Measurements from ENCODE around the gene TRIM47.
A peak's percentile ranks its signal among the peaks of the same experiment; 100 is the strongest.

TRIM47 gene

DNA sequence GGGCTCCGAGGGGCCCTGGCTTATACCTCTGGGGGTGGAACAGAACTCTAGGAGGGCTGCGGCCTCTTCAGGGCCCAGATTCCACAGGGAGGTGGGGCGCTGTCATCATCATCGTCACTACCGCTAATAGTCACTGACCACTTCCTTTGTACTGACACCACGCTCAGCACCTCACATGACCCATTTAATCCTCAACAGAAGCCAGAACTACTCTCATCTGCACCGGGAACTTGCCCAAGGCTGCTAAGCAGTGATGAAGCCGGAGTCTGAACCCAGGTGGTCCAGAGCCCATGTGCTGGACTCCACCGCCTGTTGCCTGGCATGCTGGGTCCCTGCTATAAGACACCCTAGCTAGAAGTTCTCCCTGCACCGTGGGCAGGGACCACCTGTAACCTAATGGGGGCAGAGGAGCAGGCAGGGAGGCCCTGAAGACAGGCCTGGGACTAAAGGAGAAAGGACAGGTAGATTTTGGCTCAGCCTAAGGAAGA, 46.2 kb downstream of the TRIM47 start:
- DNase-seq (ENCODE audit: low spot score), result no peak

- no peak for DNase-seq (ENCODE audit: low spot score)
These were observed 47.3 kb downstream of the TRIM47 start for GRCh38 chr17:75831032-75831571.

DNA sequence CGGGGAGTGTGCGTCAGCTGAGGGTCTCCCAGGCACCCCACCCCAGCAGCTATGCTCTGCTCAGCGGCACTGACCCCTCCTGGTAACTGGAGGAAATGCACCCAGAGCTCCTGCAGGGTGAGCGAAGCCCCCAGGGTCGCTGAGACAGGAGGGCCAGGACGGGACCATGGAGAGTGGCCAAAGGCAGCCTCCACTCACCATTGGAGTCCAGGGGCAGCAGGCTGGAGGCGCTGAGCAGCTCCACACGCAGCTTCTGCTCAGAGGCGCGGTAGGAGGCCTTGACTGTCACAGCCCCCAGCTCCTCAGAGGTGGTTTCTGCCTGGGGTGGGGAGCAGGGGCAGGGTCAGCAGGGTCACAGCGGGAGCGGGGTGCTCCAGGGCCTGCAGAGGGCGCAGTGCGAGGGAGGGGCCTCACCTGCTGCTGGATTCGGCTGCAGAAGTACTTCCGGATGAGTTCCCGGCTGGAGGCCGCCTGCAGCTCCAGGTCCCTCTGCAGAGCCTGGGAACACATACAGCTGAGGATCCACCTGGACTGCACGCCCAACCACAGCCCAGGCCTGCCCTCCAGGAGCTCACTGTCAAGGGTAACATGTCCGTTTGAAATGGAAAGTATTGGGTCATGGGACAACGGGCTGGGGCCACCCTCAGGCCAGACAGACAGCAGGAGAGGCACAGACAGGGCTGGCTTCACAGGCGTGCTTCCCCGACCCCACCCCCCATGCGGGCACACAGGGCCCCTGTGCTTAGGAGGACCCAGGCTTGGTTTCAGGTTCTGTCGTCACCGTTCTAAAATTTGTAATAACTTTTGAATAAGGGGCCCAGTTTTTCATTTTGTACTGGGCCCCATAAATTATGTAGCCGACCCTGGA, 48.0 kb downstream of the TRIM47 start:
- no peak for DNase-seq (ENCODE audit: low spot score)

DNA sequence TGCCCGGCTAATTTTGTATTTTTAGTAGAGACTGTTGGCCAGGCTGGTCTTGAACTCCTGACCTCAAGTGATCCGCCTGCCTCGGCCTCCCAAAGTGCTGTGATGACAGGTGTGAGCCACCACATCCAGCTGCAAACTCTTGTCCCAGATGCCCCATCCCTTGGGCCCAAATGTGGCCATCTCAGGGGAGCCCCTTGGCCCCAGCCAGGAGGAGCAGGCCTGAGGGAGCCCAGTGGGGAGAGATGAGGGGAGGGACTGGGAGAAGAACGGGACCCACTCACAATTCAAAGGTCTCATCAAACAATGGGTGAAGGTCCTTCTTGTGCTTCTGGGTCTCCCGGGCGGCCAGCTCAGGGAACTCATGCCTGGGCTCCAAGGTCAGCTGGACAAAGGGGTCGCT, 48.6 kb downstream of the TRIM47 start:
- DNase-seq (ENCODE audit: low spot score), result no peak

- no peak for DNase-seq (ENCODE audit: low spot score)
These were observed 49.6 kb downstream of the TRIM47 start for GRCh38 chr17:75828741-75829140.

DNA sequence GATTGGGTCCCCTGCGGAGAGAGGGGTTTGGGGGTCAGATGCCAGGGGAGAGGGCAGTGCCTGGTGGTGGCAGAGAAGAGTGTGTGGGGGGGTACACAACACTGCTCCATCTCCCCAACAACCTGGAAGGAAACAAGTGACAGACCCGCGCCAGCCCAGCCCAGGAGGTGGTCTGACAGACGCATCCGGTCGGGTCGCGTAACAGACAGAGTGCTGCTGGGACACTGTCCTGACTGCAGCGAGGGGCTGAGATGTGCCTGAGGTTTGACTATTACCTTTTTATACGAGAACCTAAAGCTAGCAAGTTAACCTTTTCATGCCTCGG, 50.3 kb downstream of the TRIM47 start:
- no peak for DNase-seq (ENCODE audit: low spot score)

DNA sequence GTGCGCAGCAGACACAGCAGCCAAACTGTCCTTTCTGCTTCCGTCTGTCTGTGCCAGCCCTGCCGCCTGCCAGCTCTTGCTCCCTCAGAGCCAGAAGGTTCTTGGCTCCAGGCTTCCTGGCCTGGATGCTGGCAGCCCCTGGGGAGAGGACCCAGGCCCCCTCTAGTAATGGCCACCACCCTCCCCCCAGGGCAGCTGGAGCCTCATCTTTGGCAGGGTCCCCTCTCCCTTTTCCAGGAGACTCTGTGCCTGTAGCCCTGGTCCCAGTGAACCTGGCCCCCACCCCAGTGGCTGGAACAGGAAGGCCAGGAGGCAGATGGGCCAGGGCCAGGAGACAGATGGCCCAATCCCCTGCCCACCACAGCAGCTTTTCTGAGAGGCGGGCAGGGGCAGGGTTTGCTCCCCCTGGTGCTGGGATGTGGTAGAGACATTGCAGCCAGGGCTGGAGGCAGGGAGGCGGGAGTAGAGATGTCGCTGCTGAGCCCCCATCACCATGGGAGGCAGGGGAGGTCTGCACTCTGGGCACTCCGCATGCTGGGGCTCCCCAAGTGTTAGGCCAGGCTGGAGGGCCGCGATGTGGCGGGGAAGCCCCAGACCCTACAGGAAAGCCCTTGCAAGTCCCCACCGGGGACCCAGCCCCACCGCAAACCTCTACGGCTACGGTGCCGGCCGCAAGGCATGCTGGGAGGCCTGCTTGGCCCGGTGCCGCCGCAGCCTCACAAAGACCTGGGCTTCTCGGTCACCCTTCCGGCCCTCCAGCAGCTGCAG, 50.9 kb downstream of the TRIM47 start:
- DNase-seq (ENCODE audit: low spot score), result peak; percentile 76

DNA sequence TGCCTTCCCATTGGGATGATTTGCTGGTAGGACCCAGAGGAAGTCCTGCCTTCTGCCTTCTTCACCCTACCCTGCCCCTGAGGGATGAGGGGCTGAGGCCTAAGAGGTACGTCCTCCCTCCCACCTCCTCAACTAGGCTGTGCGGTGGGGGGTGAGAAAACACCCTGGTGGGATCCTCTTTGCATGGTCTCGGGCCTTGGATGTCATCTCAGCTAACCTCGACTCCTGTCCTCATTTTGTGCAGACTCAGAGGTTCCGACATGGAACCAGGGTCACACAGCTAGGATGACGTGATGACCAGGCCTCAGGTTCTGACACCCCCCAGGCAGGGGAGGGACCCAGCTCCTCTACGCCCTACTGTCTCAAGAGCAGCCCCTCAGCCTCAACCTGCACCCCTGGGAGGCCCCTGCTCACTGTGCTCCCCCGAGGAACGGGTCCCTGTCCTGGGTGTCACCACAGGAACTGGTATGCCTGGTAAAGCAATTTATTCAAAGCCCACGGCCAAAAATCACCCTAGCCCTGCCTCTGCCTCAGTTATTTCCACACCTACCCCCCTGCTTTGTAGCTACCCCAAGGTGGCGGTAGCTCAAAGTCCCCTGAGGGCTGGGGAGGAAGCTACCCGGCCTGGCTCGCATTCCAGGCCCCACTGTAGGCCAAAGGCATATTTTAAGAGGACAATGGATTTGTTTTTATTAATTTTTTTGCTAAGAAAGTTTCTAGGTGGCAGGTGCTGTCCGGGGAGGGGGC, 51.6 kb downstream of the TRIM47 start:
- no peak for DNase-seq (ENCODE audit: low spot score)

GRCh38 chr17:75825748-75826370, 52.5 kb downstream of the TRIM47 start:
- DNase-seq (ENCODE audit: low spot score), result no peak

DNA sequence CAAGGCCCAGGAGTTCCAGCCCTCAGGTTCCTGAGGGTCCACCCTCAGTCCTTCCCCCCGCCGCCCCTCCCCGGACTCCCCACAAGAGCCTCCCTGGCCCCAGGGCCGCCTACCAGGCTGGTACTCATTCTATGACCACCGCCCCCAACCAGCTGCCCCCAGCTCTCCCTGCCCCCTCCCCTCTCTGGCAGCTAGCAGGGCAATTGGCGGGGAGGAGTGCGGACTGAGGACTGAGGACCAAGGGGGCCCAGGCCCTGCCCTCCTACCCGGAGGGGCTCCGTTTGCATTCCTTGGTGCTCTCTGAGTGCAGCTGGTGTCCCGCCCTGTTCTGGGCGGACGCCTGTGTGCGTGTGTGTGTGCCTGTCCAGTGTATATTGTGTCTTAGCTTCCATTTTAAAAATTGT, 53.2 kb downstream of the TRIM47 start:
- DNase-seq (ENCODE audit: low spot score), result no peak

- no peak for DNase-seq (ENCODE audit: low spot score)
These were observed 53.7 kb downstream of the TRIM47 start for GRCh38 chr17:75824666-75825065.

Data from Ammon's horn (tissue), 1 donor.